Activated B cell treated with CpG ODN at 0.5 μM for 24 hours (primary cell): ENCODE measurements around the gene CHMP1A. TPM values are rescaled to one million over a fixed set of nuclear protein-coding genes. Genes with fewer than 3 reads are reported as not detected.
"Not testable (repeated sequence)": the region's sequence is repeated elsewhere in the genome, so short reads cannot be mapped to it uniquely, and the experiment has no call there.

ENCODE experiments used
- ATAC-seq: fragments of 200-7000 bp; cut with Tn5 transposase; one replicate; pipeline ENCODE4 v1.10.0; 2021; ENCODE audit warnings: low read depth, mild to moderate bottlenecking, moderate library complexity
- CTCF ChIA-PET: fragments of 350-600 bp; sonication (Branson Sonifier 250); formaldehyde crosslinking; loops from one replicate; lab custom pipeline; 2021; ENCODE audit warnings: antibody characterized with exemption; lab: Charles Lee
- POLR2A ChIA-PET: fragments of 350-600 bp; sonication (Branson Sonifier 250); formaldehyde crosslinking; loops from one replicate; lab custom pipeline; 2021; ENCODE audit warnings: antibody characterized with exemption; lab: Charles Lee
- DNase-seq: peaks from one replicate; pipeline ENCODE4 v3.0.0; 2022
- H3K27ac Mint-ChIP-seq: one replicate; pipeline ENCODE4 v1.8.0; 2020; ENCODE audit warnings: mixed read lengths
- H3K27me3 Mint-ChIP-seq: one replicate; pipeline ENCODE4 v1.8.0; 2021; ENCODE audit warnings: mixed read lengths
- H3K36me3 Mint-ChIP-seq: one replicate; pipeline ENCODE4 v1.8.0; 2021; ENCODE audit warnings: low read depth, mixed read lengths
- H3K4me1 Mint-ChIP-seq: one replicate; pipeline ENCODE4 v1.8.0; 2021; ENCODE audit warnings: mixed read lengths
- H3K4me3 Mint-ChIP-seq: one replicate; pipeline ENCODE4 v1.8.0; 2020; ENCODE audit warnings: mild to moderate bottlenecking, mixed read lengths
- H3K9me3 Mint-ChIP-seq: one replicate; pipeline ENCODE4 v1.8.0; 2020; ENCODE audit warnings: mixed read lengths
- intact Hi-C: fragments of 100-400 bp; cut with micrococcal nuclease; formaldehyde crosslinking; loops from one replicate; pipeline ENCODE4 v1.15.1; 2024
- total RNA-seq: library from RNA; stranded (reverse); gene quantifications from 2 replicates; pipeline ENCODE4 v1.2.3, GENCODE V29; 2022
- TF ChIP-seq, protein P1 (sequence below): fragments of 200-600 bp; IDR thresholded peaks from one replicate; pipeline ENCODE4 v1.8.0; 2022; ENCODE audit warnings: antibody characterized with exemption, mild to moderate bottlenecking

CHMP1A gene
- total RNA-seq, 1 donor from 2014 or later: 98.7 TPM

DNA sequence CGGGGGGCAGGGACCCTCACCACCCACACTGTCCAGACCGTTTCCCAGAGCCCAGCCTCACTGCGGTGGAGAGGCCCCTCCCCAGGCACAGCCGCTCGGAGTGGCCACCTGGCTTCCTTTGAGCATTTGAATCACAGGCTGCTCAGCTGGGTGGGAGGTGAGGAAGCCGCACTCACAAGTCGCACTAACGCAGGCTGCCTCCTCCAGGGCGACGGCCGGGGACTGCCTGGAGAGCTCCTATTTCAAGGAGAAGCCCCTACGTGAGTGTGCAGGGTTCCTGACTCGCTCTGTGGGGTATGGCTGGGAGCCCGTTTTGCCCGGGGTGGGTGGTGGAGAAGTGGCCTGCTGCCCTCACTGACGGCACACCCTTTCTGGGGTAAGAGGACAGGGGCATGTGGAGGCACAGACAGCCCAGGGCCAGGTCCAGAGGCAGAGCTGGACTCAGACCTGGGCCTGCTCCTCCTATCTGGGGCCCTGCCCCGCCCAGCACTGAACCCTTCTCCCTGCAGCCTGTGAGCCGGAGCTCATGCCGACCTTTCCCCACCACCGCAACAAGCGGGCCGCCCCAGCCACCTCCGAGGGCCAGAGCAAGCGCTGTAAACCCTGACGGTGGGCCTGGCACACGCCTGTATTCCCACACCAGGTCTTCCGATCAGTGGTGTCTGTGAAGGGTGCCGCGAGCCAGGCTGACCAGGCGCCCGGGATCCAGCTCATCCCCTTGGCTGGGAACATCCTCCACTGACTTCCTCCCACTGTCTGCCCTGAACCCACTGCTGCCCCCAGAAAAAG, 37.8 kb upstream of the CHMP1A start:
- ChIA-PET CTCF (no interaction called here), POLR2A (interaction anchor here (0.6 to 1.0 kb wide), 2 partner anchors 11 to 18 kb away, joined by 3 to 7 read pairs; no protein-coding TSS in a partner anchor)
- intact Hi-C loops: no loop called here
- Mint-ChIP-seq H3K36me3 (peaks cover 40% of the 10 kb centered on the region), H3K27ac (no peak overlapping the region), H3K4me3 (no peak overlapping the region), H3K9me3 (no peaks in the 10 kb centered on the region), H3K4me1 (peaks cover 21% of the 10 kb centered on the region), H3K27me3 (no peaks in the 10 kb centered on the region)
- DNase-seq: no peak
- TF ChIP-seq, protein P1, sequence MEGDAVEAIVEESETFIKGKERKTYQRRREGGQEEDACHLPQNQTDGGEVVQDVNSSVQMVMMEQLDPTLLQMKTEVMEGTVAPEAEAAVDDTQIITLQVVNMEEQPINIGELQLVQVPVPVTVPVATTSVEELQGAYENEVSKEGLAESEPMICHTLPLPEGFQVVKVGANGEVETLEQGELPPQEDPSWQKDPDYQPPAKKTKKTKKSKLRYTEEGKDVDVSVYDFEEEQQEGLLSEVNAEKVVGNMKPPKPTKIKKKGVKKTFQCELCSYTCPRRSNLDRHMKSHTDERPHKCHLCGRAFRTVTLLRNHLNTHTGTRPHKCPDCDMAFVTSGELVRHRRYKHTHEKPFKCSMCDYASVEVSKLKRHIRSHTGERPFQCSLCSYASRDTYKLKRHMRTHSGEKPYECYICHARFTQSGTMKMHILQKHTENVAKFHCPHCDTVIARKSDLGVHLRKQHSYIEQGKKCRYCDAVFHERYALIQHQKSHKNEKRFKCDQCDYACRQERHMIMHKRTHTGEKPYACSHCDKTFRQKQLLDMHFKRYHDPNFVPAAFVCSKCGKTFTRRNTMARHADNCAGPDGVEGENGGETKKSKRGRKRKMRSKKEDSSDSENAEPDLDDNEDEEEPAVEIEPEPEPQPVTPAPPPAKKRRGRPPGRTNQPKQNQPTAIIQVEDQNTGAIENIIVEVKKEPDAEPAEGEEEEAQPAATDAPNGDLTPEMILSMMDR: no peak
- ATAC-seq: no peak

DNA sequence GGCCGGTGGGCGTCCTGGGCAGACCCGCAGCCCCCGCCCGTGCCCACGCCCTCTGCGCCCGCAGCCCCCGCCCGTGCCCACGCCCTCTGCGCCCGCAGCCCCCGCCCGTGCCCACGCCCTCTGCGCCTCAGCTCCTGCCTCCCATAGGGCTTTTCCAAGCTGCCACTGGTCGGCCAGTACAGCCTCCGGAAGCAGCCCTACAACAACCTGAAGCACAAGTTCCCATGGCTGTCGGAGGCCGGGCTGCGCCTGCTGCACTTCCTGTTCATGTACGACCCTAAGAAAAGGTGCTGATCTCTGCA, 37.2 kb upstream of the CHMP1A start:
- H3K27ac Mint-ChIP-seq, CTCF ChIA-PET, ATAC-seq, DNase-seq, H3K9me3 Mint-ChIP-seq, POLR2A ChIA-PET, H3K27me3 Mint-ChIP-seq, intact Hi-C loops, H3K4me3 Mint-ChIP-seq: not testable (repeated sequence)
- H3K4me1 Mint-ChIP-seq: peaks cover 16% of the 10 kb centered on the region
- H3K36me3 Mint-ChIP-seq: peaks cover 45% of the 10 kb centered on the region

DNA sequence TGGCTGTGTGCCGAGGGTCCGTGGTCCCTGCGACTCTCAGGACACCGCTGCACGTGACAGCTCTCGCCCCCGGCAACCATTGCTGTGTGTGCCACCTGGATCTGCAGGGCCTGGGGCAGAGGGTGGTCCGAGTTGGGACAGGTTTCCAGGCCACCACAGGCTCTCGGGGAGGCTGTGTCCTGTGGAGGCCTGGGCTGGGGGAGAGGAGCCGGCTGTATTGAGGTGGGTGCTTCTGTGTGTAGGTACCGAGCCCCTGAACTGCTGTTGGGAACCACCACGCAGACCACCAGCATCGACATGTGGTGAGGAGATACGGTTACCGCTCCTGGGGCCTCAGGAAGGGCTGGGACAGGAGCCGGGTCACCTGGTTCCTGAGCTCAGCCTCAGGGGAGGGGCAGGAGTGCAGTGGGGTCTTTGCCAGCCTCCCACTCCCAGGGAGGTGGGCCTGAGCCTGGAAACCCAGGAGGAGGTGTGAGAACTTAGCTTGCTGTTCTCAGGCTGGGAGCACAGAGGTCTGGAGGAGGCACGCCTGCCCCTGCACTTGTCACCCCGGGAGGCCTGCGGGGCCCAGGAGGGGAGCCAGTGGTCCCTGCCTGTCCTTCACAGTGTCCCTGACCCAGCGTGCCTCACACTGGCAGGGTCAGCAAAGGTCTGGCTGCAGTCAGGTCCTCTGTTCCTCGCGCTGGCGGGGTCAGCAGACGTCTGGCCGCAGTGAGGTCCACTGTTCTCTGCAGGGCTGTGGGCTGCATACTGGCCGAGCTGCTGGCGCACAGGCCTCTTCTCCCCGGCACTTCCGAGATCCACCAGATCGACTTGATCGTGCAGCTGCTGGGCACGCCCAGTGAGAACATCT, 36.6 kb upstream of the CHMP1A start:
- Mint-ChIP-seq H3K36me3 (peaks cover 45% of the 10 kb centered on the region), H3K4me1 (peaks cover 15% of the 10 kb centered on the region), H3K9me3 (no peaks in the 10 kb centered on the region), H3K27me3 (no peaks in the 10 kb centered on the region), H3K4me3 (no peak overlapping the region), H3K27ac (no peak overlapping the region)
- DNase-seq (no peak), ATAC-seq (no peak)
- ChIA-PET CTCF (no interaction called here), POLR2A (no interaction called here)
- intact Hi-C loops: no loop called here
- TF ChIP-seq, protein P1: no peak

DNA sequence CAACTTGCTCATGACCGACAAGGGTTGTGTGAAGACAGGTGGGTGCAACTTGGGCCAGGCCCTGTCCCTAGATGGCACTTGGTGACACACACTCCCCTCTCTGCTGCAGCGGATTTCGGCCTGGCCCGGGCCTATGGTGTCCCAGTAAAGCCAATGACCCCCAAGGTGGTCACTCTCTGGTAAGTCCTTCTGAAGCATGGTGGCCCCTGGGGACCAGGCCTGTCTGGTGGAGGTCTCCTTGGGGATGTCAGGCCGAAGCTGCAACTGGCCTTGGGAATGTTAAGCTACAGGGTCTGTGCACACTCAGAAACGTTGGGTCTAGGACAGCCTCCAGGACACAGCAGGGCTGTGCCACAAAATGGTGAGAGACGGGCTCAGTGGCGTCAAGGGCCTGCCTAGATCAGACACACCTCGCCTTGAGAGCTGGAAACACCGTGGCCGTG, 35.8 kb upstream of the CHMP1A start:
- POLR2A ChIA-PET: no interaction called here

DNA sequence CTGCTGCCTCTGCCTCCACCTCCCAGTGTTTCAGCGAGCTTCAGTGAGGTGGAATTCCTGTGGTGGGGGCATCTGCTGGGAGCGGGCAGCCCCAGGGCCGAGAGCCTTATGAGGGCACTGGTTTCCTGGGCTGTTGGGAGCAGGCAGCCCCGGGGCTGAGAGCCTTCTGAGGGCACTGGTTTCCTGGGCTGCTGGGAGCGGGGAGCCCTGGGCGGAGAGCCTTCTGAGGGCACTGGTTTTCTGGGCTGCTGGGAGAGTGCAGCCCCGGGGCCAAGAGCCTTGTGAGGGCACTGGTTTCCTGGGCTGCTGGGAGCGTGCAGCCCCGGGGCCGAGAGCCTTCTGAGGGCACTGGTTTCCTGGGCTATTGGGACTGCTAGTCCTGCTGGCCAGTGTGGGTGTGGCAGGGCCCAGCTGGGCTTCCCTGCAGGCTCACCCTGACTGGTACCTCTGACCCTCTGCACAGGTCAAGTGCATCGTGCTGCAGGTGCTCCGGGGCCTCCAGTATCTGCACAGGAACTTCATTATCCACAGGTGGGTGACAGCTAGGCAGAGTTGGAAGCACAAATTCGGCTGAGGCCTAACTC, 34.6 kb upstream of the CHMP1A start:
- ATAC-seq (no peak), DNase-seq (no peak)
- H3K36me3 Mint-ChIP-seq: peaks cover 44% of the 10 kb centered on the region
- TF ChIP-seq, protein P1: no peak
- ChIA-PET POLR2A (no interaction called here), CTCF (no interaction called here)
- intact Hi-C loops: no loop called here
- H3K27me3 Mint-ChIP-seq: no peaks in the 10 kb centered on the region
- H3K9me3 Mint-ChIP-seq: no peaks in the 10 kb centered on the region
- H3K27ac Mint-ChIP-seq: no peak overlapping the region
- H3K4me1 Mint-ChIP-seq: peaks cover 22% of the 10 kb centered on the region
- no peak overlapping the region for H3K4me3 Mint-ChIP-seq

More for the DNA sequence above, 35.8 kb upstream of the CHMP1A start:
- no peak overlapping the region for H3K27ac Mint-ChIP-seq
- intact Hi-C loops: no loop called here
- no peak overlapping the region for H3K4me3 Mint-ChIP-seq
- no peaks in the 10 kb centered on the region for H3K27me3 Mint-ChIP-seq
- peaks cover 44% of the 10 kb centered on the region for H3K36me3 Mint-ChIP-seq
- TF ChIP-seq, protein P1: no peak
- H3K9me3 Mint-ChIP-seq: no peaks in the 10 kb centered on the region
- CTCF ChIA-PET: no interaction called here
- DNase-seq: no peak
- ATAC-seq: no peak
- peaks cover 13% of the 10 kb centered on the region for H3K4me1 Mint-ChIP-seq
